ENCODE results near the gene STXBP6.

DNA sequence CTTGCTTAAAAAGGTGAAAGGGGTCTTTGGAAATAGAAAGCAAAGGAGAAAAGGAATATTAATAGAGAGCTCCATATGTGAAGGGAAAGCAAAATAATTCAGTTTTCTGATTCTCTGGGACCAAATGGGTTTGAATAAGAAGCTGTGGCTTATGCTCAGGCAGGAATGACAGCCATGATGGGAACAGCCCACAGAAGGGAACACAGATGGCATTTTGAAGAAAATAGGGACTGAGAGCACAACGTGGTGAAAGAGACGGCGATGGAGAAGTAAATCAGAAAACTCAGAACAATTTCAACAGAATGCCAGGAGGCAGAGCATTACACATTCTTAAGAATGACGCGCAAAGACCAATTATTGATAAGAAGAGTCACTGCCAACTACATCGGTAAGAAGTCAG is 102.8 kb downstream of the STXBP6 start:
- TF ChIP-seq, protein P1, sequence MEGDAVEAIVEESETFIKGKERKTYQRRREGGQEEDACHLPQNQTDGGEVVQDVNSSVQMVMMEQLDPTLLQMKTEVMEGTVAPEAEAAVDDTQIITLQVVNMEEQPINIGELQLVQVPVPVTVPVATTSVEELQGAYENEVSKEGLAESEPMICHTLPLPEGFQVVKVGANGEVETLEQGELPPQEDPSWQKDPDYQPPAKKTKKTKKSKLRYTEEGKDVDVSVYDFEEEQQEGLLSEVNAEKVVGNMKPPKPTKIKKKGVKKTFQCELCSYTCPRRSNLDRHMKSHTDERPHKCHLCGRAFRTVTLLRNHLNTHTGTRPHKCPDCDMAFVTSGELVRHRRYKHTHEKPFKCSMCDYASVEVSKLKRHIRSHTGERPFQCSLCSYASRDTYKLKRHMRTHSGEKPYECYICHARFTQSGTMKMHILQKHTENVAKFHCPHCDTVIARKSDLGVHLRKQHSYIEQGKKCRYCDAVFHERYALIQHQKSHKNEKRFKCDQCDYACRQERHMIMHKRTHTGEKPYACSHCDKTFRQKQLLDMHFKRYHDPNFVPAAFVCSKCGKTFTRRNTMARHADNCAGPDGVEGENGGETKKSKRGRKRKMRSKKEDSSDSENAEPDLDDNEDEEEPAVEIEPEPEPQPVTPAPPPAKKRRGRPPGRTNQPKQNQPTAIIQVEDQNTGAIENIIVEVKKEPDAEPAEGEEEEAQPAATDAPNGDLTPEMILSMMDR (IDR thresholded peaks at IDR 0.05; ENCODE audit: insufficient read depth, low read length, poor library complexity, severe bottlenecking): no peak
- no peak for TF ChIP-seq EZH2phosphoT487 (conservative IDR thresholded peaks at IDR 0.05; ENCODE audit: low read length)

Data from SU-DHL-6 (cell line).